HepG2 (cell line): ENCODE measurements around the gene ELP5. TPM values are rescaled to one million over a fixed set of nuclear protein-coding genes. Genes with fewer than 3 reads are reported as not detected.
A peak's percentile ranks its signal among the peaks of the same experiment; 100 is the strongest.

Experiments used
- ARNT ChIP-seq: fragments of 450-650 bp; IDR thresholded peaks from 2 replicates; pipeline ENCODE4 v1.6.1; 2017
- BCL6 ChIP-seq: IDR thresholded peaks from 2 replicates; pipeline ENCODE4 v1.6.1; 2016; ENCODE audit warnings: missing genetic modification reagents, missing compliant biosample characterization
- CREB1 ChIP-seq, 2 experiments: fragments of 450-650 bp in 1 of 2; IDR thresholded peaks; 2 replicates each; pipeline ENCODE4 v1.6.1; 2016 to 2017; ENCODE audit warnings: control low read depth in 1 of 2, mild to moderate bottlenecking in 1 of 2, missing compliant biosample characterization in 1 of 2, missing genetic modification characterization in 1 of 2
- GATAD2A ChIP-seq: IDR thresholded peaks from 2 replicates; pipeline ENCODE4 v1.6.1; 2016
- KIAA2018 ChIP-seq: sonication (generic); formaldehyde crosslinking; IDR thresholded peaks from 2 replicates; pipeline ENCODE4 v1.5.0; 2020; ENCODE audit warnings: mild to moderate bottlenecking, missing genetic modification reagents, borderline replicate concordance
- RBM39 ChIP-seq: fragments of 200-400 bp; formaldehyde crosslinking; IDR thresholded peaks from one replicate; pipeline ENCODE4 v1.6.1; 2018; ENCODE audit warnings: antibody characterized with exemption, mild to moderate bottlenecking, low read depth, low read length; ENCODE audit not compliant: poor library complexity, severe bottlenecking
- ZNF232 ChIP-seq: sonication (generic); formaldehyde crosslinking; IDR thresholded peaks from 2 replicates; pipeline ENCODE4 v1.4.0; 2020; ENCODE audit warnings: missing genetic modification reagents, borderline replicate concordance
- ZNF3 ChIP-seq: IDR thresholded peaks from 2 replicates; pipeline ENCODE4 v1.7.0; 2017; ENCODE audit warnings: inconsistent platforms
- ZNF549 ChIP-seq: sonication (generic); formaldehyde crosslinking; IDR thresholded peaks from 2 replicates; pipeline ENCODE4 v1.5.0; 2020; ENCODE audit warnings: missing genetic modification reagents
- ZNF883 ChIP-seq: sonication (generic); formaldehyde crosslinking; IDR thresholded peaks from 2 replicates; pipeline ENCODE4 v1.5.1; 2020; ENCODE audit warnings: mild to moderate bottlenecking, missing genetic modification reagents; ENCODE audit errors: not compliant biosample characterization
- polyA plus RNA-seq, 8 experiments: library from polyadenylated mRNA; depleted of rRNA in 3 of 8; stranded (reverse) in 7 of 8; unstranded in 1 of 8; fragments of >200 nt; fragmentation: Illumina TruSeq in 4 of 8; extraction: Trizol in 4 of 8; gene quantifications; 2 replicates each; pipeline versions ENCODE4 v1.2.1 to v1.2.3, GENCODE V29; 2011 to 2016; ENCODE audit warnings: low read depth in 4 of 8, missing spikeins in 1 of 8, mixed read lengths in 1 of 8; ENCODE audit not compliant: insufficient read depth in 1 of 8
- total RNA-seq, 5 experiments: library from RNA; depleted of rRNA; stranded (reverse); fragments of >200 nt; fragmentation: Illumina TruSeq; extraction: Trizol; gene quantifications; 2 replicates each; pipeline ENCODE4 v1.2.3, GENCODE V29; 2016; ENCODE audit warnings: low read depth in 1 of 5
- TF ChIP-seq, protein P1 (sequence below): sonication (generic); formaldehyde crosslinking; IDR thresholded peaks from 2 replicates; pipeline ENCODE4 v1.4.0; 2020; ENCODE audit warnings: missing genetic modification reagents
- TF ChIP-seq, protein P2 (sequence below): sonication (generic); formaldehyde crosslinking; IDR thresholded peaks from 2 replicates; pipeline ENCODE4 v1.8.1; 2023; ENCODE audit warnings: mild to moderate bottlenecking, inconsistent platforms, moderate library complexity, missing genetic modification reagents, borderline replicate concordance
- TF ChIP-seq, protein P3 (sequence below): sonication (generic); formaldehyde crosslinking; IDR thresholded peaks from 2 replicates; pipeline ENCODE4 v1.8.1; 2023; ENCODE audit warnings: mild to moderate bottlenecking, missing genetic modification reagents
- TF ChIP-seq, protein P4 (sequence below): sonication (generic); formaldehyde crosslinking; IDR thresholded peaks from 2 replicates; pipeline ENCODE4 v1.5.0; 2020; ENCODE audit warnings: missing genetic modification reagents

ELP5 gene
- total and polyA plus RNA-seq, 2 of the 13 experiments (the other 11 are each of a cell fraction or from before 2014, with no cell fraction given): 67.6 to 69.8 TPM

GRCh38 chr17:7281953-7282751, 30.1 kb downstream of the ELP5 start (continued):
- TF ChIP-seq KIAA2018 (no peak), ZNF549 (no peak), ZNF883 (no peak), RBM39 (no peak), CREB1 (IDR thresholded peaks at IDR 0.05) (no peak), CREB1 (CRISPR knock-in tag; IDR thresholded peaks at IDR 0.05) (no peak), ZNF232 (CRISPR knock-in tag) (no peak), ARNT (no peak), ZNF3 (CRISPR knock-in tag) (no peak), GATAD2A (CRISPR knock-in tag) (0 out of 2 replicates have a peak, but pooled peaks have one; percentile 39), BCL6 (peak; percentile 29; the same call in 1 of the 2 replicates)
- TF ChIP-seq, protein P1, sequence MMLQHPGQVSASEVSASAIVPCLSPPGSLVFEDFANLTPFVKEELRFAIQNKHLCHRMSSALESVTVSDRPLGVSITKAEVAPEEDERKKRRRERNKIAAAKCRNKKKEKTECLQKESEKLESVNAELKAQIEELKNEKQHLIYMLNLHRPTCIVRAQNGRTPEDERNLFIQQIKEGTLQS (CRISPR knock-in tag): no peak
- TF ChIP-seq, protein P2, sequence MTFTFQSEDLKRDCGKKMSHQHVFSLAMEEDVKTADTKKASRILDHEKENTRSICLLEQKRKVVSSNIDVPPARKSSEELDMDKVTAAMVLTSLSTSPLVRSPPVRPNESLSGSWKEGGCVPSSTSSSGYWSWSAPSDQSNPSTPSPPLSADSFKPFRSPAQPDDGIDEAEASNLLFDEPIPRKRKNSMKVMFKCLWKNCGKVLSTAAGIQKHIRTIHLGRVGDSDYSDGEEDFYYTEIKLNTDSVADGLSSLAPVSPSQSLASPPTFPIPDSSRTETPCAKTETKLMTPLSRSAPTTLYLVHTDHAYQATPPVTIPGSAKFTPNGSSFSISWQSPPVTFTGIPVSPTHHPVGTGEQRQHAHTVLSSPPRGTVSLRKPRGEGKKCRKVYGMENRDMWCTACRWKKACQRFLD (CRISPR knock-in tag): no peak
- TF ChIP-seq, protein P3, sequence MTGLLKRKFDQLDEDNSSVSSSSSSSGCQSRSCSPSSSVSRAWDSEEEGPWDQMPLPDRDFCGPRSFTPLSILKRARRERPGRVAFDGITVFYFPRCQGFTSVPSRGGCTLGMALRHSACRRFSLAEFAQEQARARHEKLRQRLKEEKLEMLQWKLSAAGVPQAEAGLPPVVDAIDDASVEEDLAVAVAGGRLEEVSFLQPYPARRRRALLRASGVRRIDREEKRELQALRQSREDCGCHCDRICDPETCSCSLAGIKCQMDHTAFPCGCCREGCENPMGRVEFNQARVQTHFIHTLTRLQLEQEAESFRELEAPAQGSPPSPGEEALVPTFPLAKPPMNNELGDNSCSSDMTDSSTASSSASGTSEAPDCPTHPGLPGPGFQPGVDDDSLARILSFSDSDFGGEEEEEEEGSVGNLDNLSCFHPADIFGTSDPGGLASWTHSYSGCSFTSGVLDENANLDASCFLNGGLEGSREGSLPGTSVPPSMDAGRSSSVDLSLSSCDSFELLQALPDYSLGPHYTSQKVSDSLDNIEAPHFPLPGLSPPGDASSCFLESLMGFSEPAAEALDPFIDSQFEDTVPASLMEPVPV (CRISPR knock-in tag): 0 out of 2 replicates have a peak, but pooled peaks have one; percentile 19
- TF ChIP-seq, protein P4, sequence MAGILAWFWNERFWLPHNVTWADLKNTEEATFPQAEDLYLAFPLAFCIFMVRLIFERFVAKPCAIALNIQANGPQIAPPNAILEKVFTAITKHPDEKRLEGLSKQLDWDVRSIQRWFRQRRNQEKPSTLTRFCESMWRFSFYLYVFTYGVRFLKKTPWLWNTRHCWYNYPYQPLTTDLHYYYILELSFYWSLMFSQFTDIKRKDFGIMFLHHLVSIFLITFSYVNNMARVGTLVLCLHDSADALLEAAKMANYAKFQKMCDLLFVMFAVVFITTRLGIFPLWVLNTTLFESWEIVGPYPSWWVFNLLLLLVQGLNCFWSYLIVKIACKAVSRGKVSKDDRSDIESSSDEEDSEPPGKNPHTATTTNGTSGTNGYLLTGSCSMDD: no peak
